Activated T-cell treated with anti-CD3 and anti-CD28 coated beads for 4 hours (primary cell): ENCODE results near the gene COLEC11.

Source experiments
- DNase-seq: peaks from one replicate; pipeline ENCODE4 v3.0.0-alpha.2; 2020

COLEC11 gene

GRCh38 chr2:3678212-3678611 lies 83.3 kb downstream of the COLEC11 start:
- DNase-seq, result no peak

GRCh38 chr2:3679180-3679579 lies 84.3 kb downstream of the COLEC11 start:
- no peak for DNase-seq

- DNase-seq, result no peak
These were observed 84.9 kb downstream of the COLEC11 start for GRCh38 chr2:3679616-3680393.

- no peak for DNase-seq
These were observed 85.8 kb downstream of the COLEC11 start for GRCh38 chr2:3680548-3681345.

- DNase-seq, result no peak
These were observed 86.7 kb downstream of the COLEC11 start for GRCh38 chr2:3681625-3682024.

- no peak for DNase-seq
These were observed 87.9 kb downstream of the COLEC11 start for GRCh38 chr2:3682811-3683210.

GRCh38 chr2:3683748-3684454 lies 89.0 kb downstream of the COLEC11 start:
- DNase-seq, result no peak

- no peak for DNase-seq
These were observed 95.3 kb downstream of the COLEC11 start for GRCh38 chr2:3689998-3690748.

GRCh38 chr2:3692375-3692774 lies 97.5 kb downstream of the COLEC11 start:
- DNase-seq, result no peak
